ENCODE data around the gene FGD1. TPM values are rescaled to one million over a fixed set of nuclear protein-coding genes. Genes with fewer than 3 reads are reported as not detected.

The FGD1 gene
- total RNA-seq, 1 experiment from 2014 or later = 19.2 TPM

- Histone ChIP-seq H4K20me1 (ENCODE audit: control insufficient read depth, insufficient read depth, insufficient read length) (no peaks in the 10 kb centered on the region), H3K4me1 (ENCODE audit: insufficient read depth, low read length) (no peaks in the 10 kb centered on the region), H4K5ac (ENCODE audit: insufficient read length, low read depth, low read length) (no peak overlapping the region), H3K23me2 (ENCODE audit: insufficient read length, low read depth, low read length, poor library complexity, severe bottlenecking) (no peaks in the 10 kb centered on the region), H3K9ac (ENCODE audit: extremely low read depth, insufficient read length, low read length) (no peak overlapping the region), H2BK15ac (ENCODE audit: low read depth, low read length) (no peak overlapping the region), H2AK5ac (ENCODE audit: insufficient read length, low read length) (no peak overlapping the region), H3K23ac (ENCODE audit: insufficient read length, low read depth, low read length) (no peak overlapping the region), H2BK120ac (ENCODE audit: low read depth, low read length, poor library complexity, severe bottlenecking) (no peak overlapping the region), H3K4me2 (ENCODE audit: insufficient read depth, insufficient read length, low read length) (no peak overlapping the region), H3K79me2 (ENCODE audit: insufficient read depth, low read length) (no peaks in the 10 kb centered on the region; the same call in 1 of the 2 replicates), H3K56ac (ENCODE audit: insufficient read length, low read depth, low read length) (no peak overlapping the region), H2BK12ac (ENCODE audit: insufficient read length, low read depth, low read length) (no peak overlapping the region), H3K27me3 (ENCODE audit: insufficient read depth, low read length) (no peaks in the 10 kb centered on the region; the same call in 1 of the 2 replicates), H4K91ac (ENCODE audit: insufficient read length, low read depth, low read length) (no peak overlapping the region), H3K18ac (ENCODE audit: insufficient read length, low read depth, low read length) (no peak overlapping the region), H3K79me1 (ENCODE audit: insufficient read depth, low read depth, low read length, poor library complexity, severe bottlenecking) (no peaks in the 10 kb centered on the region), H2AFZ (ENCODE audit: low read length) (no peak overlapping the region), H3K27ac (ENCODE audit: insufficient read length, low read depth, low read length) (no peak overlapping the region), H3T11ph (ENCODE audit: low read length) (no peak overlapping the region), H3K14ac (ENCODE audit: insufficient read depth, low read length) (no peak overlapping the region; the same call in 1 of the 2 replicates), H4K8ac (replicated peaks; ENCODE audit: insufficient read length, low read depth, low read length) (no peak overlapping the region), H2BK5ac (ENCODE audit: insufficient read length, low read length) (no peak overlapping the region), H2BK20ac (ENCODE audit: low read depth, low read length, poor library complexity, severe bottlenecking) (no peak overlapping the region), H3K9me3 (ENCODE audit: control insufficient read depth, low read depth, low read length) (peaks cover 34% of the 10 kb centered on the region), H3K4ac (ENCODE audit: low read depth, low read length) (no peak overlapping the region)
- Mint-ChIP-seq H3K27ac (no peak overlapping the region; a peak in 1 of 7 replicates), H3K36me3 (ENCODE audit: insufficient read depth in 1 of 3, low read depth in 3 of 3) (peaks cover 4 to 13% (median 7%) of the 10 kb centered on the region in 3 experiments; a peak in 6 of 7 replicates), H3K4me1 (peaks cover 9 to 13% of the 10 kb centered on the region in 2 experiments), H3K4me3 (no peak overlapping the region), H3K9me3 (peaks cover 57 to 66% of the 10 kb centered on the region in 2 experiments), H3K27me3 (ENCODE audit: low read depth) (peaks cover 4% of the 10 kb centered on the region; the same call in 1 of the 2 replicates)
- TF ChIP-seq, protein P1, sequence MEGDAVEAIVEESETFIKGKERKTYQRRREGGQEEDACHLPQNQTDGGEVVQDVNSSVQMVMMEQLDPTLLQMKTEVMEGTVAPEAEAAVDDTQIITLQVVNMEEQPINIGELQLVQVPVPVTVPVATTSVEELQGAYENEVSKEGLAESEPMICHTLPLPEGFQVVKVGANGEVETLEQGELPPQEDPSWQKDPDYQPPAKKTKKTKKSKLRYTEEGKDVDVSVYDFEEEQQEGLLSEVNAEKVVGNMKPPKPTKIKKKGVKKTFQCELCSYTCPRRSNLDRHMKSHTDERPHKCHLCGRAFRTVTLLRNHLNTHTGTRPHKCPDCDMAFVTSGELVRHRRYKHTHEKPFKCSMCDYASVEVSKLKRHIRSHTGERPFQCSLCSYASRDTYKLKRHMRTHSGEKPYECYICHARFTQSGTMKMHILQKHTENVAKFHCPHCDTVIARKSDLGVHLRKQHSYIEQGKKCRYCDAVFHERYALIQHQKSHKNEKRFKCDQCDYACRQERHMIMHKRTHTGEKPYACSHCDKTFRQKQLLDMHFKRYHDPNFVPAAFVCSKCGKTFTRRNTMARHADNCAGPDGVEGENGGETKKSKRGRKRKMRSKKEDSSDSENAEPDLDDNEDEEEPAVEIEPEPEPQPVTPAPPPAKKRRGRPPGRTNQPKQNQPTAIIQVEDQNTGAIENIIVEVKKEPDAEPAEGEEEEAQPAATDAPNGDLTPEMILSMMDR (conservative IDR thresholded peaks at IDR 0.05) = no peak
- no CpG with 5 or more reads among the region's 10 CpGs for WGBS (ENCODE audit: extremely low coverage, insufficient read length, low lambda C conversion rate)
- DNase-seq = no peak
These were observed 21.8 kb downstream of the FGD1 start for GRCh38 chrX:54473993-54474859.
